Stomach (tissue), 9 donors: ENCODE data around the gene MICAL3. TPM values are rescaled to one million over a fixed set of nuclear protein-coding genes. Genes with fewer than 3 reads are reported as not detected.

Experiments used
- DNase-seq, 2 donors: peaks; one replicate each; pipeline versions ENCODE4 v3.0.0 to v3.0.0-alpha.2; 2013 to 2019
- H3K27ac ChIP-seq, 5 donors: fragments of 200-600 bp in 4 of 5; sonication (generic) in 4 of 5; one replicate each; pipeline ENCODE4 v1.5.1; 2013 to 2019; ENCODE audit warnings: mild to moderate bottlenecking in 1 of 5, moderate library complexity in 1 of 5
- H3K27me3 ChIP-seq, 3 donors: fragments of 200-600 bp; sonication (generic); one replicate each; pipeline ENCODE4 v1.5.1; 2017 to 2019; ENCODE audit warnings: mixed run types in 1 of 3
- H3K36me3 ChIP-seq, 4 donors: fragments of 200-600 bp; sonication (generic); 1 replicate in 3 of 4; 2 replicates in 1 of 4; pipeline ENCODE4 v1.5.1; 2016 to 2019
- H3K4me1 ChIP-seq, 4 donors: fragments of 200-600 bp; sonication (generic); one replicate each; pipeline ENCODE4 v1.5.1; 2016 to 2019
- H3K4me3 ChIP-seq, 4 donors: fragments of 200-600 bp; sonication (generic) in 3 of 4; one replicate each; pipeline ENCODE4 v1.5.1; 2016 to 2019; ENCODE audit warnings: mild to moderate bottlenecking in 1 of 4
- H3K9me3 ChIP-seq, 4 donors: fragments of 200-600 bp; sonication (generic); one replicate each; pipeline ENCODE4 v1.5.1; 2016 to 2019
- CTCF ChIP-seq, 7 experiments: fragments of 450-650 bp in 4 of 7; fragments of 200-600 bp in 3 of 7; sonication (generic) in 3 of 7; IDR thresholded peaks; one replicate each; pipeline ENCODE4 v1.5.1; 2016 to 2019; ENCODE audit warnings: antibody characterized with exemption in 7 of 7, control low read depth in 2 of 7, mild to moderate bottlenecking in 1 of 7
- EP300 ChIP-seq: sonication (generic); formaldehyde crosslinking; IDR thresholded peaks from one replicate; pipeline ENCODE4 v1.6.1; 2017; ENCODE audit warnings: antibody characterized with exemption
- POLR2A ChIP-seq, 4 donors: fragments of 450-650 bp; IDR thresholded peaks; one replicate each; pipeline ENCODE4 v1.6.1; 2016; ENCODE audit warnings: antibody characterized with exemption in 4 of 4, control low read depth in 2 of 4, mild to moderate bottlenecking in 1 of 4, moderate library complexity in 1 of 4
- POLR2AphosphoS5 ChIP-seq, 3 donors: sonication (generic); formaldehyde crosslinking; IDR thresholded peaks; one replicate each; pipeline ENCODE4 v1.6.1; 2016; ENCODE audit warnings: antibody characterized with exemption in 3 of 3
- WGBS, 5 donors: extraction: QIAGEN DNeasy Blood & Tissue Kit in 3 of 5; methylation state at CpG; one replicate each; pipeline versions ENCODE4 v1.1.5 to v1.1.7; 2013 to 2018; 5-methylcytosine and 5-hydroxymethylcytosine counted together
- intact Hi-C: fragments of 100-400 bp; cut with DNase I; formaldehyde crosslinking; loops from one replicate; pipeline ENCODE4 v1.15.1; 2023; ENCODE audit warnings: low total_unique reads
- polyA plus RNA-seq, 3 donors: library from polyadenylated mRNA; stranded (reverse); fragments of 200-250 nt; gene quantifications; one replicate each; pipeline ENCODE4 v1.2.3, GENCODE V29; 2013
- total RNA-seq, 5 donors: library from RNA; depleted of rRNA; stranded (reverse); fragments of >200 nt; gene quantifications; one replicate each; pipeline versions ENCODE4 v1.1.0 to v1.2.3, GENCODE V29; 2014 to 2016
- donor health status: healthy with polysubstance abuse.
- donor health status: Bipolar disorder and iron deficiency.
- donor health status: healthy.

Gene MICAL3
- total and polyA plus RNA-seq, 8 donors, result 3.5 to 130 (median 24.0) TPM

GRCh38 chr22:17929909-17930308 is 94.5 kb downstream of the MICAL3 start:
- Histone ChIP-seq H3K36me3 (no peaks in the 10 kb centered on the region), H3K27ac (no peak overlapping the region), H3K4me3 (no peak overlapping the region), H3K27me3 (no peaks in the 10 kb centered on the region), H3K4me1 (peaks cover 17 to 33% (median 20%) of the 10 kb centered on the region in 4 donors), H3K9me3 (no peaks in the 10 kb centered on the region)
- intact Hi-C loops, result loop anchor here (10.0 kb wide), 1 partner anchor 85 kb away; no protein-coding TSS in a partner anchor
- TF ChIP-seq POLR2A (IDR thresholded peaks at IDR 0.05), result no peak
- TF ChIP-seq POLR2AphosphoS5 (IDR thresholded peaks at IDR 0.05), result no peak
- no peak for TF ChIP-seq EP300
- no peak for TF ChIP-seq CTCF (IDR thresholded peaks at IDR 0.05)
- no peak for DNase-seq
- 78 to 93% (median 90%) methylated on average over 7 of the region's 7 CpGs for WGBS, 5 donors

- H3K4me3 ChIP-seq, result no peak overlapping the region
- DNase-seq, result no peak
- WGBS, 5 donors, result 87 to 98% (median 96%) methylated on average over 7 of the region's 7 CpGs
- TF ChIP-seq POLR2A (IDR thresholded peaks at IDR 0.05), result no peak
- H3K27me3 ChIP-seq, result no peaks in the 10 kb centered on the region
- peaks cover 32 to 48% (median 36%) of the 10 kb centered on the region in 4 donors for H3K4me1 ChIP-seq
- no peaks in the 10 kb centered on the region for H3K36me3 ChIP-seq
- H3K9me3 ChIP-seq, result no peaks in the 10 kb centered on the region
- intact Hi-C loops, result loop anchor here (10.0 kb wide), 1 partner anchor 86 kb away; no protein-coding TSS in a partner anchor
- H3K27ac ChIP-seq, result no peak overlapping the region
Observed at GRCh38 chr22:17928391-17928790, 96.0 kb downstream of the MICAL3 start.

- no peak for DNase-seq
- peaks cover 45 to 62% (median 49%) of the 10 kb centered on the region in 4 donors for H3K4me1 ChIP-seq
Observed at GRCh38 chr22:17927062-17927461, 97.3 kb downstream of the MICAL3 start.

GRCh38 chr22:17926516-17926915 is 97.8 kb downstream of the MICAL3 start:
- intact Hi-C loops, result loop anchor here (10.0 kb wide), 1 partner anchor 88 kb away; no protein-coding TSS in a partner anchor
- no peaks in the 10 kb centered on the region for H3K36me3 ChIP-seq
- H3K9me3 ChIP-seq, result no peaks in the 10 kb centered on the region
- WGBS, 5 donors, result 94 to 98% (median 97%) methylated on average over 7 of the region's 7 CpGs
- TF ChIP-seq POLR2A (IDR thresholded peaks at IDR 0.05), result no peak
- no peak for TF ChIP-seq POLR2AphosphoS5 (IDR thresholded peaks at IDR 0.05)
- TF ChIP-seq CTCF (IDR thresholded peaks at IDR 0.05), result no peak
- no peak for TF ChIP-seq EP300
- H3K4me1 ChIP-seq, result peaks cover 45 to 64% (median 52%) of the 10 kb centered on the region in 4 donors
- no peaks in the 10 kb centered on the region for H3K27me3 ChIP-seq
- H3K4me3 ChIP-seq, result no peak overlapping the region
- peak in 1 of 2 donors; percentile 2 for DNase-seq
- no peak overlapping the region for H3K27ac ChIP-seq

More at GRCh38 chr22:17927062-17927461, 97.3 kb downstream of the MICAL3 start:
- intact Hi-C loops, result loop anchor here (10.0 kb wide), 1 partner anchor 88 kb away; no protein-coding TSS in a partner anchor
- TF ChIP-seq CTCF (IDR thresholded peaks at IDR 0.05) (no peak), POLR2AphosphoS5 (IDR thresholded peaks at IDR 0.05) (no peak), EP300 (no peak), POLR2A (IDR thresholded peaks at IDR 0.05) (no peak)
- Histone ChIP-seq H3K36me3 (no peaks in the 10 kb centered on the region), H3K4me3 (no peak overlapping the region), H3K27ac (no peak overlapping the region), H3K27me3 (no peaks in the 10 kb centered on the region), H3K9me3 (no peaks in the 10 kb centered on the region)

- Histone ChIP-seq H3K4me1 (peaks cover 36 to 64% (median 51%) of the 10 kb centered on the region in 4 donors), H3K27me3 (no peaks in the 10 kb centered on the region), H3K27ac (peak overlapping the region in 1 of 5 donors; percentile 52), H3K36me3 (no peaks in the 10 kb centered on the region), H3K4me3 (no peak overlapping the region), H3K9me3 (no peaks in the 10 kb centered on the region)
- TF ChIP-seq EP300 (no peak), POLR2A (IDR thresholded peaks at IDR 0.05) (no peak), CTCF (IDR thresholded peaks at IDR 0.05) (no peak), POLR2AphosphoS5 (IDR thresholded peaks at IDR 0.05) (no peak)
- no peak for DNase-seq
- 30 to 47% (median 42%) methylated on average over 7 of the region's 7 CpGs for WGBS, 5 donors
- intact Hi-C loops, result loop anchor here (10.0 kb wide), 1 partner anchor 89 kb away; no protein-coding TSS in a partner anchor
Observed at GRCh38 chr22:17925431-17925841, 98.9 kb downstream of the MICAL3 start.
